Thoracic aorta (tissue), 2 donors: Measurements from ENCODE around the gene HFM1. TPM values are rescaled to one million over a fixed set of nuclear protein-coding genes. Genes with fewer than 3 reads are reported as not detected.
"Not testable (repeated sequence)": the region's sequence is repeated elsewhere in the genome, so short reads cannot be mapped to it uniquely, and the experiment has no call there.

ENCODE experiments used
- ATAC-seq: fragments of 150-250 bp; one replicate; pipeline ENCODE4 v1.8.0; 2017; ENCODE audit warnings: low read depth; ENCODE audit not compliant: insufficient number of reproducible peaks, low FRiP score
- DNase-seq: peaks from one replicate; pipeline ENCODE4 v3.0.0-alpha.2; 2020; ENCODE audit warnings: low spot score
- H3K27ac ChIP-seq, 2 donors: fragments of 200-600 bp; sonication (generic); 1 replicate in 1 of 2; 2 replicates in 1 of 2; pipeline ENCODE4 v1.5.1; 2016; ENCODE audit warnings: mild to moderate bottlenecking in 2 of 2, moderate library complexity in 2 of 2
- H3K27me3 ChIP-seq: fragments of 200-600 bp; sonication (generic); replicated peaks from 2 replicates; pipeline ENCODE4 v1.6.0; 2016; ENCODE audit warnings: mild to moderate bottlenecking; ENCODE audit not compliant: insufficient read depth
- H3K36me3 ChIP-seq: fragments of 200-600 bp; sonication (generic); one replicate; pipeline ENCODE4 v1.5.1; 2016
- H3K4me1 ChIP-seq, 2 donors: fragments of 200-600 bp; sonication (generic); 1 replicate in 1 of 2; 2 replicates in 1 of 2; pipeline versions ENCODE4 v1.5.1 to v1.6.0; 2016; ENCODE audit warnings: low read depth in 2 of 2, mild to moderate bottlenecking in 1 of 2; ENCODE audit not compliant: control insufficient read depth in 1 of 2
- H3K4me3 ChIP-seq: fragments of 200-600 bp; sonication (generic); 2 replicates; pipeline ENCODE4 v1.5.1; 2016; ENCODE audit warnings: mild to moderate bottlenecking
- H3K9me3 ChIP-seq: fragments of 200-600 bp; sonication (generic); 2 replicates; pipeline ENCODE4 v1.5.1; 2016
- CTCF ChIP-seq: fragments of 200-600 bp; sonication (generic); IDR thresholded peaks from one replicate; pipeline ENCODE4 v1.5.1; 2019; ENCODE audit warnings: antibody characterized with exemption
- total RNA-seq, 2 donors: library from RNA; depleted of rRNA; stranded (reverse); fragments of >200 nt; gene quantifications; one replicate each; pipeline versions ENCODE4 v1.1.0 to v1.2.3, GENCODE V29; 2016

HFM1 gene
- total RNA-seq, 2 donors from 2014 or later: 1.4 TPM; not detected in 1

GRCh38 chr1:91393042-91393441 is 11.6 kb downstream of the HFM1 start:
- no peak for TF ChIP-seq CTCF
- no peak overlapping the region for H3K27ac ChIP-seq
- H3K4me3 ChIP-seq: no peak overlapping the region
- H3K9me3 ChIP-seq: no peaks in the 10 kb centered on the region
- no peaks in the 10 kb centered on the region for H3K36me3 ChIP-seq
- H3K27me3 ChIP-seq: no peaks in the 10 kb centered on the region
- H3K4me1 ChIP-seq: no peaks in the 10 kb centered on the region
- no peak for ATAC-seq
- no peak for DNase-seq

- Histone ChIP-seq H3K4me3 (no peak overlapping the region), H3K36me3 (no peaks in the 10 kb centered on the region), H3K4me1 (no peaks in the 10 kb centered on the region), H3K27ac (no peak overlapping the region), H3K27me3 (no peaks in the 10 kb centered on the region), H3K9me3 (no peaks in the 10 kb centered on the region)
- DNase-seq (no peak), ATAC-seq (no peak)
- TF ChIP-seq CTCF: no peak
Measured at GRCh38 chr1:91386109-91386508, 18.5 kb downstream of the HFM1 start.

GRCh38 chr1:91383456-91383855 is 21.2 kb downstream of the HFM1 start:
- ATAC-seq: no peak
- Histone ChIP-seq H3K4me1 (no peaks in the 10 kb centered on the region), H3K36me3 (no peaks in the 10 kb centered on the region), H3K9me3 (no peaks in the 10 kb centered on the region), H3K27ac (no peak overlapping the region), H3K4me3 (no peak overlapping the region), H3K27me3 (no peaks in the 10 kb centered on the region)
- no peak for DNase-seq
- no peak for TF ChIP-seq CTCF

GRCh38 chr1:91381844-91382243 is 22.8 kb downstream of the HFM1 start:
- Histone ChIP-seq H3K36me3 (no peaks in the 10 kb centered on the region), H3K4me1 (no peaks in the 10 kb centered on the region), H3K4me3 (no peak overlapping the region), H3K27me3 (no peaks in the 10 kb centered on the region), H3K27ac (no peak overlapping the region), H3K9me3 (no peaks in the 10 kb centered on the region)
- ATAC-seq: no peak
- DNase-seq: no peak
- TF ChIP-seq CTCF: no peak

- ATAC-seq (no peak), DNase-seq (no peak)
- no peaks in the 10 kb centered on the region for H3K36me3 ChIP-seq
- H3K27ac ChIP-seq: no peak overlapping the region
- H3K4me1 ChIP-seq: no peaks in the 10 kb centered on the region
- no peak for TF ChIP-seq CTCF
- H3K27me3 ChIP-seq: no peaks in the 10 kb centered on the region
- H3K9me3 ChIP-seq: no peaks in the 10 kb centered on the region
- no peak overlapping the region for H3K4me3 ChIP-seq
Measured at GRCh38 chr1:91374086-91374485, 30.6 kb downstream of the HFM1 start.

GRCh38 chr1:91372230-91372629 is 32.4 kb downstream of the HFM1 start:
- DNase-seq, H3K27ac ChIP-seq, H3K4me3 ChIP-seq, H3K27me3 ChIP-seq, H3K9me3 ChIP-seq, H3K4me1 ChIP-seq, H3K36me3 ChIP-seq, ATAC-seq: not testable (repeated sequence)
